Measurements from ENCODE around the gene SMIM12. TPM values are rescaled to one million over a fixed set of nuclear protein-coding genes. Genes with fewer than 3 reads are reported as not detected.

Gene SMIM12
- total RNA-seq, 1 experiment from 2014 or later = 41.4 TPM

DNA sequence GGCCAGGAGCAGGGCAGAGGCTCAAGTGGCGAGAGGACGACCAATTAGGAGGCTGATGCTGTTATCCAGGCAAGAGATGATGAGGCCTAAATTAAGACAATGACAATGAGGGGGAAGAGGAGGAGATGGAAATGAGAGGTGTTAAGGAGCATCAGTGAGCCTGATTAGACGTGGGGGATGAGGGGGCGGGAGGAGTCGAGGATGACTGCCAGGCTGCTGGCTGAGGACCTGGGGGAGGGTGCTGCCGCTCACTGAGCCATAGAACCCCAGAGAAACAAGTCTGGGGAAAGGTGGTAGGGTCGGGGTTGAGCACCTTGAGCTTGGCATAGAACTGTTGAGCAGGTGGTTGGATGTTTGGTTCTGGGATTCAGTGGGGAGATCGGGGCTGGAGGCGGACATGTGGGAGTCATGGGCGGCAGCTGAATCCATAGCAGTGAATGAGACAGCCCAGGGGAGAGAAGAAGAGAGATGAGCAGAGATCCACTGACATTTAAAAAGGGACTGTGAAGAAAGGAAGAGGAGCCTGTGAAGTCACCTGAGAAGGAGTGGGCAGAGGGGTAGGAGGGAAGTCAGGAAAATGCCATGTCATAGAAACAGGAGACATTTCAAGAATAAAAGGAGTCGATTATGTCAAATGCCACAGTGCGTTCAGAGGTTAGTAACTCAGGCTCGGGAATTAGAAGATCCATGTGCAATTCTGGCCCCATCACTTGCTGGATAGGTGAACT lies 41.4 kb upstream of the SMIM12 start:
- TF ChIP-seq, protein P1, sequence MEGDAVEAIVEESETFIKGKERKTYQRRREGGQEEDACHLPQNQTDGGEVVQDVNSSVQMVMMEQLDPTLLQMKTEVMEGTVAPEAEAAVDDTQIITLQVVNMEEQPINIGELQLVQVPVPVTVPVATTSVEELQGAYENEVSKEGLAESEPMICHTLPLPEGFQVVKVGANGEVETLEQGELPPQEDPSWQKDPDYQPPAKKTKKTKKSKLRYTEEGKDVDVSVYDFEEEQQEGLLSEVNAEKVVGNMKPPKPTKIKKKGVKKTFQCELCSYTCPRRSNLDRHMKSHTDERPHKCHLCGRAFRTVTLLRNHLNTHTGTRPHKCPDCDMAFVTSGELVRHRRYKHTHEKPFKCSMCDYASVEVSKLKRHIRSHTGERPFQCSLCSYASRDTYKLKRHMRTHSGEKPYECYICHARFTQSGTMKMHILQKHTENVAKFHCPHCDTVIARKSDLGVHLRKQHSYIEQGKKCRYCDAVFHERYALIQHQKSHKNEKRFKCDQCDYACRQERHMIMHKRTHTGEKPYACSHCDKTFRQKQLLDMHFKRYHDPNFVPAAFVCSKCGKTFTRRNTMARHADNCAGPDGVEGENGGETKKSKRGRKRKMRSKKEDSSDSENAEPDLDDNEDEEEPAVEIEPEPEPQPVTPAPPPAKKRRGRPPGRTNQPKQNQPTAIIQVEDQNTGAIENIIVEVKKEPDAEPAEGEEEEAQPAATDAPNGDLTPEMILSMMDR (IDR thresholded peaks at IDR 0.05; ENCODE audit: unreplicated experiment) = no peak
- BruUV-seq (replicated peaks) = no TSS peak
- Mint-ChIP-seq H3K27me3 (ENCODE audit: insufficient read depth, unreplicated experiment) (peaks cover 45% of the 10 kb centered on the region), H3K4me1 (ENCODE audit: insufficient read depth, unreplicated experiment) (no peaks in the 10 kb centered on the region), H3K4me3 (ENCODE audit: unreplicated experiment) (no peak overlapping the region), H3K9me3 (ENCODE audit: unreplicated experiment) (no peaks in the 10 kb centered on the region), H3K36me3 (ENCODE audit: insufficient read depth, unreplicated experiment) (no peaks in the 10 kb centered on the region), H3K27ac (ENCODE audit: low read depth, unreplicated experiment) (no peak overlapping the region)
- POLR2A ChIA-PET = no interaction called here
- no peak for DNase-seq (ENCODE audit: unreplicated experiment)
- intact Hi-C loops (cut with micrococcal nuclease) = no loop called here
- CTCF ChIA-PET = interaction anchor here (1.0 kb wide), 1 partner anchor 32 kb away, joined by 3 read pairs; no protein-coding TSS in a partner anchor

DNA sequence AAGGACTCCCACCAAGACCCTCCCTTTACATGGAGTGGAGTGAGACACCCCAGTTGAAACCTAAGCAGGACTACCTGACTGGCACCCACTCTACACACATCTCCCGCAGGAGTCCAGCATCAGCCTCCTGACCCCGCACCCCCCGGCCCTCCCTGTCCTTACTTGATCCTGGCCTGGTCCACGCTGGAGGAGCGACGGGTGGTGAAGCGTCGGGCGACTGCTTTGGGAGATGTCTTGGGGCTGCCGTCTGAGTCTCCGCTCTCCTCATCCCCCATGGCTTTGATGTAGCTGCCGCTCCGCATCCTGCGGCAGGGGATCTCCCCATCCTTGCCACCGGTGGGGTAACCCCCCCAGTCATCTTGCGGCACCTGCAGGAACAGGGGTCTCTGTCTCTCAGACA lies 40.4 kb upstream of the SMIM12 start:
- BruUV-seq (replicated peaks) = no TSS peak
- peaks cover 45% of the 10 kb centered on the region for H3K27me3 Mint-ChIP-seq (ENCODE audit: insufficient read depth, unreplicated experiment)

DNA sequence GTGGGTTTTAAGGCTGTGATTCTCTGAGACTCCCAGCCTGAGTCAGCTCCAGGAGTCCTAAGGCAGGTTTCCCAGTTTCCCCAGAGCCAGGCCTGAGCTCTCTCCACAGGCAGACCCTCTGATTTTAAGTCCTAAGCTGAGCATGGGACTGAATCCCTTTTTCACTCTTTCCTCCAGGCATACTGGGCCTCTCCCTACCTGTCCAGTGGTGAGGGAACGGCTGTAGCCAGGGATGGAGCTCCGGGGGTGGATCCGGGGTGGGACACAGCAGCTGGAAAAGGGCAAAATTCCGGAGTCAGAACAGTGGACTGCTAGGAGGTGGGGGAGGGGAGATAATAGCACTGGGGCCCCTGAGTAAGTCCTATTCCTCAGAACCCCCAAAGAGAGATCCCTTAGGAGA lies 39.9 kb upstream of the SMIM12 start:
- no TSS peak for BruUV-seq (replicated peaks)
- Mint-ChIP-seq H3K9me3 (ENCODE audit: unreplicated experiment) (no peaks in the 10 kb centered on the region), H3K27ac (ENCODE audit: low read depth, unreplicated experiment) (no peak overlapping the region), H3K27me3 (ENCODE audit: insufficient read depth, unreplicated experiment) (peaks cover 45% of the 10 kb centered on the region), H3K36me3 (ENCODE audit: insufficient read depth, unreplicated experiment) (no peaks in the 10 kb centered on the region), H3K4me3 (ENCODE audit: unreplicated experiment) (no peak overlapping the region), H3K4me1 (ENCODE audit: insufficient read depth, unreplicated experiment) (no peaks in the 10 kb centered on the region)
- ChIA-PET CTCF (interaction anchor here (0.7 to 0.8 kb wide), 2 partner anchors 8 to 33 kb away, joined by 3 to 4 read pairs; no protein-coding TSS in a partner anchor), POLR2A (no interaction called here)
- intact Hi-C loops (cut with micrococcal nuclease) = no loop called here
- no peak for DNase-seq (ENCODE audit: unreplicated experiment)
- TF ChIP-seq, protein P1 (IDR thresholded peaks at IDR 0.05; ENCODE audit: unreplicated experiment) = no peak

More for the DNA sequence above, 40.4 kb upstream of the SMIM12 start:
- ChIA-PET POLR2A (no interaction called here), CTCF (interaction anchor here (0.7 to 1.0 kb wide), 2 partner anchors 31 to 33 kb away, joined by 3 to 4 read pairs; no protein-coding TSS in a partner anchor)
- H3K36me3 Mint-ChIP-seq (ENCODE audit: insufficient read depth, unreplicated experiment) = no peaks in the 10 kb centered on the region
- no peaks in the 10 kb centered on the region for H3K4me1 Mint-ChIP-seq (ENCODE audit: insufficient read depth, unreplicated experiment)
- H3K9me3 Mint-ChIP-seq (ENCODE audit: unreplicated experiment) = no peaks in the 10 kb centered on the region
- TF ChIP-seq, protein P1 (IDR thresholded peaks at IDR 0.05; ENCODE audit: unreplicated experiment) = no peak
- no peak overlapping the region for H3K4me3 Mint-ChIP-seq (ENCODE audit: unreplicated experiment)
- intact Hi-C loops (cut with micrococcal nuclease) = no loop called here
- no peak overlapping the region for H3K27ac Mint-ChIP-seq (ENCODE audit: low read depth, unreplicated experiment)
- DNase-seq (ENCODE audit: unreplicated experiment) = no peak

DNA sequence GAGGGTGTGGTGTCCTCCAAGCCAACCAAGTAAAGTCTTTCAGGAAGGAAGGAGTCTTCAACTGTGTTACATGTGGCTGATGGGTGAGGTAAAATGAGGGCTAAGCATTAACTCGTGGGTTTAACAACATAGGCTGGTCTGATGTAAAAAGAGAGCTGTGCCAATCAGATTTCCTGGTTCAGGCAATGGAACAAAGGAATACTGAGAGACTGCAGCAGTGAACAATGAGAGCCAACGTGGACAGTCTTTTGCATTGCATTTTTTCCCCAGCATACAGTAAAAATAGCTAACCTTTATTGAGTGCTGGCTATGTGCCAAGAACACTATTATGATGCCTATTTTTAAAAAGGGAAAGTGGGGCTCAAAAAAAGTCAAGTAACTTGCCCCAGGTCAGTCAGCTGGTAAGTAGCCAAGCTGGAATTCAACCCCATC lies 38.8 kb upstream of the SMIM12 start:
- H3K4me3 Mint-ChIP-seq (ENCODE audit: unreplicated experiment) = no peak overlapping the region
- BruUV-seq (replicated peaks) = no TSS peak
- TF ChIP-seq, protein P1 (IDR thresholded peaks at IDR 0.05; ENCODE audit: unreplicated experiment) = no peak
- peaks cover 45% of the 10 kb centered on the region for H3K27me3 Mint-ChIP-seq (ENCODE audit: insufficient read depth, unreplicated experiment)
- no peak for DNase-seq (ENCODE audit: unreplicated experiment)
- intact Hi-C loops (cut with micrococcal nuclease) = no loop called here
- H3K36me3 Mint-ChIP-seq (ENCODE audit: insufficient read depth, unreplicated experiment) = no peaks in the 10 kb centered on the region
- no peaks in the 10 kb centered on the region for H3K4me1 Mint-ChIP-seq (ENCODE audit: insufficient read depth, unreplicated experiment)
- H3K27ac Mint-ChIP-seq (ENCODE audit: low read depth, unreplicated experiment) = no peak overlapping the region
- H3K9me3 Mint-ChIP-seq (ENCODE audit: unreplicated experiment) = no peaks in the 10 kb centered on the region
- ChIA-PET POLR2A (no interaction called here), CTCF (no interaction called here)
